Activated naive CD8-positive, alpha-beta T cell treated with anti-CD3 and anti-CD28 coated beads, Interleukin-2, amount 50 U/mL, for 24 hours (primary cell): Measurements from ENCODE around the gene LRRIQ4.

Experiments
- ATAC-seq: fragments of 150-1000 bp; cut with Tn5 transposase; one replicate; pipeline ENCODE4 v1.10.0; 2021
- DNase-seq: peaks from one replicate; pipeline ENCODE4 v3.0.0; 2021
- H3K27ac Mint-ChIP-seq: one replicate; pipeline ENCODE4 v1.8.0; 2021; ENCODE audit warnings: mild to moderate bottlenecking, mixed read lengths
- H3K27me3 Mint-ChIP-seq: one replicate; pipeline ENCODE4 v1.8.0; 2021; ENCODE audit warnings: mixed read lengths
- H3K36me3 Mint-ChIP-seq: one replicate; pipeline ENCODE4 v1.8.0; 2021; ENCODE audit warnings: low read depth, mixed read lengths
- H3K4me1 Mint-ChIP-seq: one replicate; pipeline ENCODE4 v1.8.0; 2021; ENCODE audit warnings: mixed read lengths
- H3K4me3 Mint-ChIP-seq: one replicate; pipeline ENCODE4 v1.8.0; 2021; ENCODE audit warnings: mild to moderate bottlenecking, moderate library complexity, mixed read lengths
- H3K9me3 Mint-ChIP-seq: one replicate; pipeline ENCODE4 v1.8.0; 2021; ENCODE audit warnings: mixed read lengths

The LRRIQ4 gene

GRCh38 chr3:169812332-169813235 lies at the start of gene LRRIQ4, which contains the start of gene LRRC34:
TSS of gene LRRIQ4 (plus strand) at chr3:169812870. CDS start at chr3:169821922, 9,052 bp downstream.
TSS of gene LRRC34 (minus strand) at chr3:169812904. CDS start at chr3:169812548, 356 bp downstream.
- H3K27me3 Mint-ChIP-seq: peaks cover 8% of the 10 kb centered on the region
- peaks cover 2% of the 10 kb centered on the region for H3K36me3 Mint-ChIP-seq
- DNase-seq (peak; percentile 80), ATAC-seq (peak; percentile 75)
- H3K4me3 Mint-ChIP-seq: peak within 1 kb of the TSS; percentile 85
- H3K9me3 Mint-ChIP-seq: peaks cover 22% of the 10 kb centered on the region
- H3K4me1 Mint-ChIP-seq: peaks cover 28% of the 10 kb centered on the region
- H3K27ac Mint-ChIP-seq: peak within 1 kb of the TSS; percentile 88

GRCh38 chr3:169764312-169764881 lies 48.3 kb upstream of the LRRIQ4 start:
- H3K36me3 Mint-ChIP-seq: peaks cover 2% of the 10 kb centered on the region
- peak; percentile 68 for DNase-seq
- peak; percentile 33 for ATAC-seq

GRCh38 chr3:169764882-169765612 lies 47.6 kb upstream of the LRRIQ4 start, which contains the start of gene TERC:
TSS of gene TERC (minus strand) at chr3:169765060.
- peaks cover 39% of the 10 kb centered on the region for H3K4me1 Mint-ChIP-seq
- ATAC-seq (peak; percentile 88), DNase-seq (peak; percentile 92)
- peak within 1 kb of the TSS; percentile 96 for H3K4me3 Mint-ChIP-seq
- H3K27me3 Mint-ChIP-seq: peaks cover 3% of the 10 kb centered on the region
- peak within 1 kb of the TSS; percentile 97 for H3K27ac Mint-ChIP-seq
- peaks cover 2% of the 10 kb centered on the region for H3K36me3 Mint-ChIP-seq
- H3K9me3 Mint-ChIP-seq: peaks cover 7% of the 10 kb centered on the region

More at GRCh38 chr3:169764312-169764881, 48.3 kb upstream of the LRRIQ4 start:
- H3K27me3 Mint-ChIP-seq: peaks cover 3% of the 10 kb centered on the region
- H3K4me1 Mint-ChIP-seq: peaks cover 42% of the 10 kb centered on the region
- H3K27ac Mint-ChIP-seq: peak overlapping the region; percentile 97
- peaks cover 7% of the 10 kb centered on the region for H3K9me3 Mint-ChIP-seq
- H3K4me3 Mint-ChIP-seq: peak overlapping the region; percentile 96

- Mint-ChIP-seq H3K36me3 (peaks cover 20% of the 10 kb centered on the region), H3K4me3 (peak within 1 kb of the TSS; percentile 89), H3K27me3 (peaks cover 8% of the 10 kb centered on the region), H3K27ac (peak within 1 kb of the TSS; percentile 82), H3K4me1 (peaks cover 39% of the 10 kb centered on the region), H3K9me3 (peaks cover 4% of the 10 kb centered on the region)
- ATAC-seq (peak; percentile 24), DNase-seq (peak; percentile 70)
Measured at GRCh38 chr3:169769287-169770181, 43.1 kb upstream of the LRRIQ4 start, which contains the start of gene ACTRT3. TSS of gene ACTRT3 (minus strand) at chr3:169769561. CDS start at chr3:169769520, 41 bp downstream.

- H3K4me3 Mint-ChIP-seq: peak overlapping the region; percentile 98
Measured at GRCh38 chr3:169771497-169772304, 41.0 kb upstream of the LRRIQ4 start.

GRCh38 chr3:169772305-169772896 lies 40.3 kb upstream of the LRRIQ4 start:
- Mint-ChIP-seq H3K27ac (peak overlapping the region; percentile 99), H3K36me3 (peaks cover 35% of the 10 kb centered on the region), H3K4me3 (peak overlapping the region; percentile 98), H3K27me3 (peaks cover 5% of the 10 kb centered on the region), H3K9me3 (no peaks in the 10 kb centered on the region), H3K4me1 (peaks cover 52% of the 10 kb centered on the region)
- DNase-seq: peak; percentile 74
- ATAC-seq: peak; percentile 37

More at GRCh38 chr3:169771497-169772304, 41.0 kb upstream of the LRRIQ4 start:
- DNase-seq (peak; percentile 48), ATAC-seq (peak; percentile 5)
- peak overlapping the region; percentile 99 for H3K27ac Mint-ChIP-seq
- peaks cover 46% of the 10 kb centered on the region for H3K4me1 Mint-ChIP-seq
- no peaks in the 10 kb centered on the region for H3K9me3 Mint-ChIP-seq
- peaks cover 5% of the 10 kb centered on the region for H3K27me3 Mint-ChIP-seq
- peaks cover 32% of the 10 kb centered on the region for H3K36me3 Mint-ChIP-seq

GRCh38 chr3:169772897-169773816 lies 39.5 kb upstream of the LRRIQ4 start, which contains the start of gene MYNN:
TSS of gene MYNN (plus strand) at chr3:169773396. CDS start at chr3:169774296, 900 bp downstream.
- Mint-ChIP-seq H3K36me3 (peaks cover 39% of the 10 kb centered on the region), H3K4me1 (peaks cover 53% of the 10 kb centered on the region), H3K4me3 (peak within 1 kb of the TSS; percentile 98), H3K9me3 (no peaks in the 10 kb centered on the region), H3K27me3 (peaks cover 5% of the 10 kb centered on the region), H3K27ac (peak within 1 kb of the TSS; percentile 99)
- DNase-seq (peak; percentile 92), ATAC-seq (peak; percentile 86)

- no peak for DNase-seq
- peaks cover 61% of the 10 kb centered on the region for H3K4me1 Mint-ChIP-seq
- peaks cover 48% of the 10 kb centered on the region for H3K36me3 Mint-ChIP-seq
Measured at GRCh38 chr3:169774186-169774585, 38.5 kb upstream of the LRRIQ4 start.

GRCh38 chr3:169777822-169778221 lies 34.8 kb upstream of the LRRIQ4 start:
- Mint-ChIP-seq H3K36me3 (peaks cover 67% of the 10 kb centered on the region), H3K27me3 (no peaks in the 10 kb centered on the region), H3K4me3 (no peak overlapping the region), H3K9me3 (no peaks in the 10 kb centered on the region), H3K27ac (no peak overlapping the region), H3K4me1 (peaks cover 68% of the 10 kb centered on the region)
- ATAC-seq (no peak), DNase-seq (no peak)

More at GRCh38 chr3:169774186-169774585, 38.5 kb upstream of the LRRIQ4 start:
- Mint-ChIP-seq H3K4me3 (peak overlapping the region; percentile 98), H3K9me3 (no peaks in the 10 kb centered on the region), H3K27me3 (peaks cover 5% of the 10 kb centered on the region), H3K27ac (peak overlapping the region; percentile 99)
- no peak for ATAC-seq

- H3K4me3 Mint-ChIP-seq: no peak overlapping the region
- peak; percentile 43 for ATAC-seq
- H3K4me1 Mint-ChIP-seq: peaks cover 48% of the 10 kb centered on the region
Measured at GRCh38 chr3:169780742-169781141, 31.9 kb upstream of the LRRIQ4 start.

GRCh38 chr3:169781209-169781855 lies 31.3 kb upstream of the LRRIQ4 start:
- ATAC-seq: no peak
- peaks cover 60% of the 10 kb centered on the region for H3K36me3 Mint-ChIP-seq
- DNase-seq: no peak
- H3K27me3 Mint-ChIP-seq: no peaks in the 10 kb centered on the region
- H3K4me1 Mint-ChIP-seq: peaks cover 42% of the 10 kb centered on the region
- H3K27ac Mint-ChIP-seq: peak overlapping the region; percentile 23
- no peaks in the 10 kb centered on the region for H3K9me3 Mint-ChIP-seq
- H3K4me3 Mint-ChIP-seq: no peak overlapping the region

More at GRCh38 chr3:169780742-169781141, 31.9 kb upstream of the LRRIQ4 start:
- Mint-ChIP-seq H3K36me3 (peaks cover 60% of the 10 kb centered on the region), H3K27me3 (no peaks in the 10 kb centered on the region), H3K27ac (peak overlapping the region; percentile 35), H3K9me3 (no peaks in the 10 kb centered on the region)
- DNase-seq: no peak
